Measurements from ENCODE around the gene ATF6.
A peak's percentile ranks its signal among the peaks of the same experiment; 100 is the strongest.
"Not testable (repeated sequence)": the region's sequence is repeated elsewhere in the genome, so short reads cannot be mapped to it uniquely, and the experiment has no call there.

Gene ATF6

GRCh38 chr1:161735837-161736236 lies 30.3 kb upstream of the ATF6 start:
- no peak for DNase-seq

GRCh38 chr1:161736335-161736969 lies 29.7 kb upstream of the ATF6 start:
- no peak for DNase-seq

- DNase-seq: no peak
These were observed 28.5 kb upstream of the ATF6 start for GRCh38 chr1:161737625-161738024.

- DNase-seq: peak; percentile 12
These were observed 27.4 kb upstream of the ATF6 start for GRCh38 chr1:161738627-161739287.

- DNase-seq: no peak
These were observed 26.1 kb upstream of the ATF6 start for GRCh38 chr1:161739865-161740566.

- no peak for DNase-seq
These were observed 25.2 kb upstream of the ATF6 start for GRCh38 chr1:161740921-161741320.

GRCh38 chr1:161743231-161743630 lies 22.9 kb upstream of the ATF6 start:
- no peak for DNase-seq

- DNase-seq: no peak
These were observed 18.3 kb upstream of the ATF6 start for GRCh38 chr1:161747801-161748200.

GRCh38 chr1:161749509-161750407 lies 16.4 kb upstream of the ATF6 start, which contains the start of gene DUSP12:
Gene DUSP12 (plus strand): TSS chr1:161749786. CDS start chr1:161749802, 16 bp downstream.
- peak; percentile 95 for DNase-seq

GRCh38 chr1:161763522-161764098 lies 2.5 kb upstream of the ATF6 start:
- no peak for DNase-seq

- no peak for DNase-seq
These were observed 2.3 kb downstream of the ATF6 start for GRCh38 chr1:161768461-161768860.

- DNase-seq: no peak
These were observed 3.0 kb downstream of the ATF6 start for GRCh38 chr1:161768986-161769672.

- DNase-seq: not testable (repeated sequence)
These were observed 3.5 kb downstream of the ATF6 start for GRCh38 chr1:161769673-161770045.

GRCh38 chr1:161770250-161770649 lies 4.1 kb downstream of the ATF6 start:
- DNase-seq: no peak

GRCh38 chr1:161771161-161771560 lies 5.0 kb downstream of the ATF6 start:
- no peak for DNase-seq

- no peak for DNase-seq
These were observed 5.9 kb downstream of the ATF6 start for GRCh38 chr1:161771973-161772372.

GRCh38 chr1:161772397-161772796 lies 6.3 kb downstream of the ATF6 start:
- no peak for DNase-seq

- DNase-seq: no peak
These were observed 7.7 kb downstream of the ATF6 start for GRCh38 chr1:161773791-161774190.

- DNase-seq: no peak
These were observed 11.1 kb downstream of the ATF6 start for GRCh38 chr1:161777261-161777660.

GRCh38 chr1:161778522-161778921 lies 12.4 kb downstream of the ATF6 start:
- DNase-seq: no peak

- no peak for DNase-seq
These were observed 13.3 kb downstream of the ATF6 start for GRCh38 chr1:161779393-161779792.

- DNase-seq: no peak
These were observed 15.9 kb downstream of the ATF6 start for GRCh38 chr1:161781995-161782394.

Data from NCI-H2081 treated with DMSO at 0.1 percent for 48 hours (cell line).